ENCODE data around the gene IL2. TPM values are rescaled to one million over a fixed set of nuclear protein-coding genes. Genes with fewer than 3 reads are reported as not detected.

Gene IL2
- total RNA-seq, 1 experiment from 2014 or later: 0.61 TPM

DNA sequence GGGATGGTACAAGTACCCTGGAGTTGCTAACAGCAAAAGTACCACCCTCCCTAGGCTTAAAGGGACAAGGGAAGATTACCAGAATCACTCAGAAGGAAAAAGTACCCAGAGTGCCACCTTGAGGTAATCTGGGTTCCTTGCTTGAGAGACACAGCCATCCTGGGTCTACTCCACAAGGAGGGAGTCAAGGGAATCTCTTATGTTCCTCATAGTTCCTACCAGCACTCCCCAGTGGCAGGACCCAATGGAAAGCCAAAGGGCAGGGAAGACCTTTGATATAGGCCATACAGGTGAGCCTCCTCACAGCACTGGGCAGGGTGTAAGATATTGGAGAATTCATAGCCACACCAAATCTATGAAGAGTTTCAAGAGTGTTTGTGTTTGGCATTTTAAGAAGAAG is 5.7 kb downstream of the IL2 start (continued):
- no peak for TF ChIP-seq JAZF1 (CRISPR knock-in tag; IDR thresholded peaks at IDR 0.05)
- no peak for TF ChIP-seq SOX15 (CRISPR knock-in tag; IDR thresholded peaks at IDR 0.05)
- TF ChIP-seq ZMAT4 (CRISPR knock-in tag; IDR thresholded peaks at IDR 0.05): no peak
- TF ChIP-seq PRRX2 (CRISPR knock-in tag; IDR thresholded peaks at IDR 0.05): 0 out of 2 replicates have a peak, but pooled peaks have one; percentile 66

DNA sequence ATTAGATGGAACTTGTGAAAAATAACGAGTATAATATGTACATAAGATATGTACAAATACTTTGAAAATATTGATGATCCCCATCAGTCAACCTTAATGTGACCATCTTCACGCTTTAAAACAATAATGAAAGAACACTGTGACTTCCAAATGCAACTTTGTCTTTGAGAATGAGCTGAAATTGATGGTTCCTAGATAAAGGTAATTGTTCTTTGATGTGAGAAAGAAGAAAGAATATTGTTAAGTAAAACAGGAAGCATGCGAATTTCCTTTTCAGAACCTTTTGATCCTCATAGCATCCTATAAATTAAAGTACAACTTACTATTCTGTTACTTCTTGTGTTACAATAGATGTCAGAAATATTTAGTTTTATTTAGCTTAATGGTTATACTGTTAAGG is 22.2 kb downstream of the IL2 start:
- no peak for TF ChIP-seq ZNF425 (CRISPR knock-in tag; conservative IDR thresholded peaks at IDR 0.05)
- TF ChIP-seq FOXK1 (CRISPR knock-in tag; IDR thresholded peaks at IDR 0.05): no peak
- no peak for TF ChIP-seq FOXP1 (CRISPR knock-in tag; IDR thresholded peaks at IDR 0.05; ENCODE audit: borderline replicate concordance)
- TF ChIP-seq ZNF671 (CRISPR knock-in tag; IDR thresholded peaks at IDR 0.05): no peak
- TF ChIP-seq EMX1 (CRISPR knock-in tag; IDR thresholded peaks at IDR 0.05): no peak
- no peak for TF ChIP-seq NFATC4 (CRISPR knock-in tag; IDR thresholded peaks at IDR 0.05)
- no peak for TF ChIP-seq CDX4 (CRISPR knock-in tag; IDR thresholded peaks at IDR 0.05; ENCODE audit: borderline replicate concordance)
- TF ChIP-seq MLX (CRISPR knock-in tag; IDR thresholded peaks at IDR 0.05): no peak
- no peak for TF ChIP-seq NR1H2 (CRISPR knock-in tag; IDR thresholded peaks at IDR 0.05)
- TF ChIP-seq CREB1 (CRISPR knock-in tag; IDR thresholded peaks at IDR 0.05): no peak
- TF ChIP-seq CREM (CRISPR knock-in tag; IDR thresholded peaks at IDR 0.05): no peak
- TF ChIP-seq, protein P1, sequence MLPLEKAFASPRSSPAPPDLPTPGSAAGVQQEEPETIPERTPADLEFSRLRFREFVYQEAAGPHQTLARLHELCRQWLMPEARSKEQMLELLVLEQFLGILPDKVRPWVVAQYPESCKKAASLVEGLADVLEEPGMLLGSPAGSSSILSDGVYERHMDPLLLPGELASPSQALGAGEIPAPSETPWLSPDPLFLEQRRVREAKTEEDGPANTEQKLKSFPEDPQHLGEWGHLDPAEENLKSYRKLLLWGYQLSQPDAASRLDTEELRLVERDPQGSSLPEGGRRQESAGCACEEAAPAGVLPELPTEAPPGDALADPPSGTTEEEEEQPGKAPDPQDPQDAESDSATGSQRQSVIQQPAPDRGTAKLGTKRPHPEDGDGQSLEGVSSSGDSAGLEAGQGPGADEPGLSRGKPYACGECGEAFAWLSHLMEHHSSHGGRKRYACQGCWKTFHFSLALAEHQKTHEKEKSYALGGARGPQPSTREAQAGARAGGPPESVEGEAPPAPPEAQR (CRISPR knock-in tag; IDR thresholded peaks at IDR 0.05): no peak
- Mint-ChIP-seq H3K36me3 (no peaks in the 10 kb centered on the region), H3K9me3 (no peaks in the 10 kb centered on the region), H3K27me3 (ENCODE audit: low read depth) (no peaks in the 10 kb centered on the region), H3K4me3 (no peak overlapping the region), H3K4me1 (no peaks in the 10 kb centered on the region), H3K27ac (no peak overlapping the region)
- ChIA-PET CTCF (no interaction called here), POLR2A (no interaction called here)
- ATAC-seq (no peak), DNase-seq (ENCODE audit: low spot score) (no peak)

DNA sequence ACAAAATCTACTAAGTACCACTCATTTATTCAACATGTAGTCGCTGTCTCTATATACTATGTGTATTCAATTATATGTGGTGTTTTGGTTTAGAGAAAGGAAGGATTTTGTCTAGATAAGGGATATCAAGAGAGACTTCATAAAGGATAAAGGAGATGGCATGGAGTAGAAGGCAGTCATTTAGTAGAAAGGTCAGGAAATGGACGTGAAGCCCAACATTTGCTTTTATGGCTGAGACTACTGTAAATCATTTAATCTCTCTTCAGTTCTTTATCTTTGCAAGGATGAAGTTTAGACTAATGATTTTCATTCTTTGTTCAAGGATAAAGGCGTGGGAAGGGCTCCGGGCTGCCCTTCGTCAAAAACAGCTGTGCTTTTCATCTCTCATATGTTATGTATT is 25.2 kb downstream of the IL2 start:
- CTCF ChIA-PET: no interaction called here
- POLR2A ChIA-PET: no interaction called here
- H3K27me3 Mint-ChIP-seq (ENCODE audit: low read depth): no peaks in the 10 kb centered on the region
- H3K9me3 Mint-ChIP-seq: no peaks in the 10 kb centered on the region
- H3K4me3 Mint-ChIP-seq: no peak overlapping the region
- no peak overlapping the region for H3K27ac Mint-ChIP-seq
- DNase-seq (ENCODE audit: low spot score) (no peak), ATAC-seq (no peak)
- no peaks in the 10 kb centered on the region for H3K4me1 Mint-ChIP-seq
- no peaks in the 10 kb centered on the region for H3K36me3 Mint-ChIP-seq
- no peak for TF ChIP-seq AFF4 (CRISPR knock-in tag; IDR thresholded peaks at IDR 0.05; ENCODE audit: borderline replicate concordance)
- no peak for TF ChIP-seq MYBL2 (CRISPR knock-in tag; IDR thresholded peaks at IDR 0.05)
- TF ChIP-seq NR2C2 (CRISPR knock-in tag; IDR thresholded peaks at IDR 0.05): no peak
- TF ChIP-seq STAT6 (CRISPR knock-in tag; conservative IDR thresholded peaks at IDR 0.05; ENCODE audit: low read depth): no peak
- TF ChIP-seq, protein P2, sequence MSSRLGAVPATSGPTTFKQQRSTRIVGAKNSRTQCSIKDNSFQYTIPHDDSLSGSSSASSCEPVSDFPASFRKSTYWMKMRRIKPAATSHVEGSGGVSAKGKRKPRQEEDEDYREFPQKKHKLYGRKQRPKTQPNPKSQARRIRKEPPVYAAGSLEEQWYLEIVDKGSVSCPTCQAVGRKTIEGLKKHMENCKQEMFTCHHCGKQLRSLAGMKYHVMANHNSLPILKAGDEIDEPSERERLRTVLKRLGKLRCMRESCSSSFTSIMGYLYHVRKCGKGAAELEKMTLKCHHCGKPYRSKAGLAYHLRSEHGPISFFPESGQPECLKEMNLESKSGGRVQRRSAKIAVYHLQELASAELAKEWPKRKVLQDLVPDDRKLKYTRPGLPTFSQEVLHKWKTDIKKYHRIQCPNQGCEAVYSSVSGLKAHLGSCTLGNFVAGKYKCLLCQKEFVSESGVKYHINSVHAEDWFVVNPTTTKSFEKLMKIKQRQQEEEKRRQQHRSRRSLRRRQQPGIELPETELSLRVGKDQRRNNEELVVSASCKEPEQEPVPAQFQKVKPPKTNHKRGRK (CRISPR knock-in tag; IDR thresholded peaks at IDR 0.05; ENCODE audit: borderline replicate concordance): no peak
- no peak for TF ChIP-seq MXD4 (CRISPR knock-in tag; IDR thresholded peaks at IDR 0.05; ENCODE audit: borderline replicate concordance)
